Measurements from ENCODE around the gene CDC42BPB.

CDC42BPB gene

GRCh38 chr14:102962111-102962627 lies 95.2 kb downstream of the CDC42BPB start:
- no peak for DNase-seq

GRCh38 chr14:102958461-102958860 lies 98.9 kb downstream of the CDC42BPB start:
- no peak for DNase-seq

- no peak for DNase-seq
Observed at GRCh38 chr14:102957222-102957621, 100.1 kb downstream of the CDC42BPB start.

GRCh38 chr14:102955636-102956408 lies 101.5 kb downstream of the CDC42BPB start:
- no peak for DNase-seq

GRCh38 chr14:102954081-102954789 lies 103.1 kb downstream of the CDC42BPB start:
- DNase-seq: no peak

- DNase-seq: no peak
Observed at GRCh38 chr14:102953100-102953499, 104.2 kb downstream of the CDC42BPB start.

- no peak for DNase-seq
Observed at GRCh38 chr14:102952276-102952675, 105.1 kb downstream of the CDC42BPB start.

- no peak for DNase-seq
Observed at GRCh38 chr14:102951799-102952198, 105.5 kb downstream of the CDC42BPB start.

- DNase-seq: no peak
Observed at GRCh38 chr14:102951034-102951433, 106.3 kb downstream of the CDC42BPB start.

GRCh38 chr14:102949801-102950451 lies 107.4 kb downstream of the CDC42BPB start:
- DNase-seq: no peak

- DNase-seq: peak; percentile 35
Observed at GRCh38 chr14:102949062-102949800, 108.1 kb downstream of the CDC42BPB start.

GRCh38 chr14:102948698-102949061 lies 108.7 kb downstream of the CDC42BPB start:
- DNase-seq: no peak

GRCh38 chr14:102947321-102948103 lies 109.8 kb downstream of the CDC42BPB start:
- no peak for DNase-seq

- DNase-seq: no peak
Observed at GRCh38 chr14:102945346-102946130, 111.8 kb downstream of the CDC42BPB start.

- no peak for DNase-seq
Observed at GRCh38 chr14:102944448-102945330, 112.7 kb downstream of the CDC42BPB start.

GRCh38 chr14:102943979-102944378 lies 113.4 kb downstream of the CDC42BPB start:
- DNase-seq: no peak

- no peak for DNase-seq
Observed at GRCh38 chr14:102943454-102943853, 113.9 kb downstream of the CDC42BPB start.

- no peak for DNase-seq
Observed at GRCh38 chr14:102942069-102942468, 115.3 kb downstream of the CDC42BPB start.

- no peak for DNase-seq
Observed at GRCh38 chr14:102941419-102942011, 115.8 kb downstream of the CDC42BPB start.
